Stomach (tissue), 4 donors: ENCODE data around the gene MYO5C.

Experiments
- CTCF ChIP-seq, 7 experiments: fragments of 450-650 bp in 4 of 7; fragments of 200-600 bp in 3 of 7; sonication (generic) in 3 of 7; IDR thresholded peaks; one replicate each; pipeline ENCODE4 v1.5.1; 2016 to 2019; ENCODE audit warnings: antibody characterized with exemption in 7 of 7, control low read depth in 2 of 7, mild to moderate bottlenecking in 1 of 7
- EP300 ChIP-seq: sonication (generic); formaldehyde crosslinking; IDR thresholded peaks from one replicate; pipeline ENCODE4 v1.6.1; 2017; ENCODE audit warnings: antibody characterized with exemption
- POLR2A ChIP-seq, 4 donors: fragments of 450-650 bp; IDR thresholded peaks; one replicate each; pipeline ENCODE4 v1.6.1; 2016; ENCODE audit warnings: antibody characterized with exemption in 4 of 4, control low read depth in 2 of 4, mild to moderate bottlenecking in 1 of 4, moderate library complexity in 1 of 4
- POLR2AphosphoS5 ChIP-seq, 3 donors: sonication (generic); formaldehyde crosslinking; IDR thresholded peaks; one replicate each; pipeline ENCODE4 v1.6.1; 2016; ENCODE audit warnings: antibody characterized with exemption in 3 of 3

DNA sequence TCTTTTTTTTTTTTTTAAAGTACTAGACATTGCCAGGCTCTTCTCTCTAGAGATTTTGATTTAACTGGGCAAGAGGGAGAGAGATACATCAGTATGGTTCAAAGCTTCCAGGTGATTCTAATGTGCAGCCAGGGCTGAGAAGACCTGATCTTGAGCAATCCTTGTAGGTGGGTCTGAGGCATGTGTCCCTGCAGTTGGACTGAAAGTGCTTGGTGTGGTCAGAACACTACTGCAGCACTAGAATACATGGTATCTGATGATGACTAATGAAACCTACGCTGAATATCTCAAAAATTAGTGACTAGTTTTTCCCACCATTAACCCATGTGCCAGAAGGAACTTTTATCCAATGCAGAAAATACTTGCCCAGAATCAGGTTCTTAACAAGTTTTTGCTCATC lies 34.4 kb upstream of the MYO5C start:
- TF ChIP-seq POLR2AphosphoS5 (IDR thresholded peaks at IDR 0.05) (no peak), CTCF (IDR thresholded peaks at IDR 0.05) (no peak), POLR2A (IDR thresholded peaks at IDR 0.05) (no peak), EP300 (no peak)
